PC-3 (cell line): Measurements from ENCODE around the gene ABTB2.

ENCODE experiments used
- CTCF ChIP-seq: fragments of 300-600 bp; sonication (generic); conservative IDR thresholded peaks from 2 replicates; pipeline ENCODE4 v1.5.1; 2017; ENCODE audit warnings: antibody characterized with exemption, low read depth, mild to moderate bottlenecking, low read length
- EZH2 ChIP-seq: fragments of 300-600 bp; sonication (generic); IDR thresholded peaks from one replicate; pipeline ENCODE4 v1.6.1; 2017; ENCODE audit warnings: antibody characterized with exemption, mild to moderate bottlenecking, low read length; ENCODE audit not compliant: unreplicated experiment
- EZH2phosphoT487 ChIP-seq: fragments of 300-600 bp; sonication (generic); IDR thresholded peaks from 2 replicates; pipeline ENCODE4 v1.6.1; 2018; ENCODE audit warnings: mild to moderate bottlenecking, antibody characterized with exemption, low read length, borderline replicate concordance

DNA sequence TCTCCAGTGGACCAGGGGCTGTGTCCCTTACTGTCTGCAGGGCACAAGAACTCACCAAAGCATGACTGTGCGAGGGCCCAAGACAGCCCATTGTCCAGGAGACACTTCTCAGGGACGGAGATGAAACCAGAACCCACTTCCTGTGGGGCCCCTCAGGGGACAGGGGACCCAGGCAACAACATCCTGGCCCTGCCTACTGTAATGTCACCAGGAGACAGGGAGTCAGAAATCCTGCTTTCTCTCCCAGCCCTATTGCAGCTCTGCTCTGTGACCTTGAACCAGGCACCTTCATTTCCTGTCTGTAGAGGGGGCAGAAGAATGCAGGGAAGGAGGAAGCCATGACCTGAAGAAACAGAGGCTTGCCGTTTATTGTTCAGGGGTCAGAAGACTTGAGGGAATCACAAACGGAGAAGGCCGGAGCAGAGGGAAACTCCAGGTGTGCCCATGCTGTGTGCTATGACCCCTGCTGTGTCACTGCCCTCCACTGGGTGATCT, 154.4 kb downstream of the ABTB2 start:
- TF ChIP-seq CTCF: no peak
- TF ChIP-seq EZH2: no peak
- TF ChIP-seq EZH2phosphoT487: no peak
